MG63 (cell line): ENCODE results near the gene ZNF556. TPM values are rescaled to one million over a fixed set of nuclear protein-coding genes. Genes with fewer than 3 reads are reported as not detected.
"Not testable (repeated sequence)": the region's sequence is repeated elsewhere in the genome, so short reads cannot be mapped to it uniquely, and the experiment has no call there.

ENCODE experiments used
- DNase-seq: peaks from one replicate; pipeline ENCODE4 v3.0.0-alpha.2; 2020
- H3K27me3 ChIP-seq: fragments of 250-450 bp; sonication (Bioruptor Pico); 2 replicates; pipeline ENCODE4 v1.5.1; 2020; ENCODE audit warnings: mild to moderate bottlenecking, moderate library complexity
- H3K36me3 ChIP-seq: fragments of 250-450 bp; sonication (Bioruptor Pico); 2 replicates; pipeline ENCODE4 v1.5.1; 2020; ENCODE audit warnings: mild to moderate bottlenecking, moderate library complexity
- H3K4me3 ChIP-seq: fragments of 250-450 bp; sonication (Bioruptor Pico); 2 replicates; pipeline ENCODE4 v1.5.1; 2020; ENCODE audit warnings: mild to moderate bottlenecking, moderate library complexity
- H3K9me3 ChIP-seq: fragments of 250-450 bp; sonication (Bioruptor Pico); 2 replicates; pipeline ENCODE4 v1.5.1; 2020; ENCODE audit warnings: mild to moderate bottlenecking, moderate library complexity
- total RNA-seq: library from RNA; depleted of rRNA; stranded (reverse); fragments of >200 nt; shearing (Covaris generic); gene quantifications from 2 replicates; pipeline ENCODE4 v1.2.3, GENCODE V29; 2014; ENCODE audit warnings: low replicate concordance

ZNF556 gene
- total RNA-seq, 1 experiment from 2014 or later: 0.13 TPM

- no peak for DNase-seq
- Histone ChIP-seq H3K36me3 (peaks cover 12% of the 10 kb centered on the region), H3K9me3 (peaks cover 4% of the 10 kb centered on the region; the same call in 1 of the 2 replicates), H3K4me3 (no peak overlapping the region), H3K27me3 (no peaks in the 10 kb centered on the region)
These were observed 19.6 kb upstream of the ZNF556 start for GRCh38 chr19:2847507-2847906.

- DNase-seq: no peak
- H3K27me3 ChIP-seq: no peaks in the 10 kb centered on the region
- peaks cover 13% of the 10 kb centered on the region for H3K9me3 ChIP-seq
- H3K36me3 ChIP-seq: peaks cover 23% of the 10 kb centered on the region
- H3K4me3 ChIP-seq: no peak overlapping the region
These were observed 18.5 kb upstream of the ZNF556 start for GRCh38 chr19:2848616-2849015.

DNA sequence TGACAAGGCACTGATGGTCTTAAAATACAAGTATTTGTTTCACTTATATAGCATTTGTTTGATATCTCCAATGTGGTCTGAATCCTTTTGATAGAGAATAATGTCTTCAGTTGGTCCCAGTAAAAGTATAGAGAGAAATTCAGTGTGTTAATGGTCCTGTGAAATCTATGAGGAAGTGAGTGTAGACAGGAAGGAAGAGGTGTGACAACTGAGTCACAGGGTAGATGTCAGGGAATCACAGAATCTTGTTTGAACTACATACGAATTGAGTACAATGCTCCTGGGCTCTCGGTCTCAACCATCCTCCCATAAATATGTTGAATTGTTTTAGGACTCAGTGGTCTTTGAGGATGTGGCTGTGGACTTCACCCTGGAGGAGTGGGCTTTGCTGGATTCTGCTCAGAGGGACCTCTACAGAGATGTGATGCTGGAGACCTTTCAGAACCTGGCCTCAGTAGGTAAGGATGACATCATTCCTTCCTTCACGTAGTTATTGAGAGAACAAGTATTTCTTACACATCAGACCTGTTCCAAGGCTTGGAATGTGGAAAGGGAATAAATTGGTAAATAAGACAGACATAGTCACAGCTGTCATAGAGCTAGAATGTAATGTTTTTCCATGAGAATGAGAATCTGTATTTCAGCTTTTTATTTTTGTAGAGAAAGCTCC lies 16.7 kb upstream of the ZNF556 start:
- Histone ChIP-seq H3K4me3 (no peak overlapping the region), H3K9me3 (peaks cover 16% of the 10 kb centered on the region), H3K36me3 (peaks cover 28% of the 10 kb centered on the region), H3K27me3 (no peaks in the 10 kb centered on the region)
- no peak for DNase-seq

DNA sequence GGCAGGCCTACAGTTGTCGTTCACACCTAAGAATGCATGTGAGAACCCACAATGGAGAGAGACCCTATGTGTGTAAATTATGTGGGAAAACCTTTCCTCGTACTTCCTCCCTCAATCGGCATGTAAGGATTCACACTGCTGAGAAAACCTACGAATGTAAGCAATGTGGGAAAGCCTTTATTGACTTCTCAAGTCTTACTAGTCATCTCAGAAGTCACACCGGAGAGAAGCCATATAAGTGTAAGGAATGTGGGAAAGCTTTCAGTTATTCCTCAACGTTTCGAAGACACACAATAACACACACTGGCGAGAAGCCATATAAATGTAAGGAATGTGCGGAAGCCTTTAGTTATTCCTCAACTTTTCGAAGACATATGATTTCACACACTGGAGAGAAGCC lies 14.5 kb upstream of the ZNF556 start:
- no peaks in the 10 kb centered on the region for H3K27me3 ChIP-seq
- peaks cover 20% of the 10 kb centered on the region for H3K9me3 ChIP-seq
- no peak for DNase-seq
- no peak overlapping the region for H3K4me3 ChIP-seq
- H3K36me3 ChIP-seq: peaks cover 28% of the 10 kb centered on the region

- Histone ChIP-seq H3K4me3 (no peak overlapping the region), H3K36me3 (peaks cover 28% of the 10 kb centered on the region), H3K9me3 (peaks cover 20% of the 10 kb centered on the region), H3K27me3 (no peaks in the 10 kb centered on the region)
- DNase-seq: no peak
These were observed 14.0 kb upstream of the ZNF556 start for GRCh38 chr19:2853015-2853606.

GRCh38 chr19:2854849-2855248 lies 12.3 kb upstream of the ZNF556 start:
- Histone ChIP-seq H3K4me3 (no peak overlapping the region), H3K36me3 (peaks cover 28% of the 10 kb centered on the region), H3K9me3 (peaks cover 20% of the 10 kb centered on the region), H3K27me3 (no peaks in the 10 kb centered on the region)
- no peak for DNase-seq

DNA sequence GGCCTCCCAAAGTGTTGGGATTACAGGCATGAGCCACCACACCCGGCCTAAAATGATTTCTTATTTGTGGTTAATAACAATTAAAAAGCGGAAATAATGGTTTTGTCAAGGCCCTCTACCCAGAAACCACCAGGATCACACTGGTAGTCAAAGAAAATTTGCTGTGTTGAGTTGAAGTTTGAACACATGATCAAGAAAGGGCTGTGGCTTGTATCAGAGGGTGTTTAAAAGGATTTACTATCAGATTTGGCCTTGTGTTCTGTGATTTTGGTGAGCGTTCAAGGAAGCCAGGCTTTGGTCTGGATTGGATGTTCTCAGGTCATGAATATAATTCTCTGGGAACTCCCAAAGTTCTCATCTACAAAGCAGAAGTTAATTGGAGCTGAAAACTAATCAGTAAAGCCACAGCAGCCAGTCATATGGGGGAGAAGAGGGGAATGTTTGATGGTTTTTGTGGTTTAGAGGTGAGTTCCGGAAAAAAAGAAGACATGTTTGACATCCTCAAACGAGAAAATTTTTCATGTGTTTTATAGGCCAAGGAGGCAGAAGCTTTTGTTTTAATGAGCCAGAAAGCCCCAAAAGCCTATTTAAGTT lies 10.6 kb upstream of the ZNF556 start:
- no peak overlapping the region for H3K4me3 ChIP-seq
- H3K9me3 ChIP-seq: peaks cover 18% of the 10 kb centered on the region
- DNase-seq: no peak
- no peaks in the 10 kb centered on the region for H3K27me3 ChIP-seq
- H3K36me3 ChIP-seq: peaks cover 24% of the 10 kb centered on the region

GRCh38 chr19:2858864-2859263 lies 8.3 kb upstream of the ZNF556 start:
- DNase-seq: no peak
- Histone ChIP-seq H3K27me3 (no peaks in the 10 kb centered on the region), H3K36me3 (peaks cover 3% of the 10 kb centered on the region; the same call in 1 of the 2 replicates), H3K4me3 (no peak overlapping the region), H3K9me3 (peaks cover 6% of the 10 kb centered on the region; the same call in 1 of the 2 replicates)

- Histone ChIP-seq H3K36me3 (no peaks in the 10 kb centered on the region), H3K4me3 (no peak overlapping the region), H3K27me3 (no peaks in the 10 kb centered on the region), H3K9me3 (no peaks in the 10 kb centered on the region)
- DNase-seq: no peak
These were observed 3.3 kb upstream of the ZNF556 start for GRCh38 chr19:2863816-2864215.

DNA sequence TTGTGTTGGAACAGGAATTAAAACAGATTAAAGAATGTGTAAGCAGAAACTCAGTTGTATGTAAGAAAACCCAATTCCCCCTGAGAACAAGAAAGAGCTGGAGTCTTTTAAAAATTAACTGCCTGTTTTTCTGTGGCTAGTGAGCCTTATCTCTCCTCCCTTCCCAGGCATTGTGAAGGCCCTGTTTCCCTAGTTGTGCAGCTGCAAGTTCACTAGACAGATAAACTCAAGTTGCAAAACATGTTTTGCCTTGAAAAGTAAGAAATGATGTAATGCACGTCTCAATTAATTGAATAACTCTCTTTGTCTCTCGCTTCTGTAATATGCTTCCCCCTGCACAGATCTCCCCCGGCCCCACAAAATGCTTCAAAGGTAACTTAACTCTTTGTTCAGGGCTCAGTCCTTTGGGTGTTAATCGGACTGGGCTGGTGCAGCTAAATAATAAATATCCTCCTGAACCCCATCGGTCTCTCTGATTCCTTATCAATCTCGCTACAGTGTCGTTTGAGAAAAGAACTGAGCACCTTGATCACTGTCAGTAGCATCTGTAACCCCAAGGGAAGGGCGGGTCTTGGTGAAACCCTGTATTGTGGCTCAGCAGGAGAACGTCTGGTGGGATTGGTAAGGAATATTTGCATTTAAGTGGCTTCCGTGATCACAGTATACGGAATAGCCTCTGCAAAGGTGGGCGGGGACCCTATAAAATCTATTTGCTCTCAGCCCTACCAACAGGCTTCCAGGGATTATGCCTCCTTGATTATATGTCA lies 1.6 kb upstream of the ZNF556 start:
- no peaks in the 10 kb centered on the region for H3K36me3 ChIP-seq
- DNase-seq: no peak
- H3K27me3 ChIP-seq: no peaks in the 10 kb centered on the region
- H3K4me3 ChIP-seq: no peak overlapping the region
- H3K9me3 ChIP-seq: no peaks in the 10 kb centered on the region

GRCh38 chr19:2866495-2867024 lies 575 bp upstream of the ZNF556 start:
- H3K9me3 ChIP-seq: no peaks in the 10 kb centered on the region
- DNase-seq: no peak
- H3K36me3 ChIP-seq: no peaks in the 10 kb centered on the region
- H3K4me3 ChIP-seq: no peak overlapping the region
- no peaks in the 10 kb centered on the region for H3K27me3 ChIP-seq

DNA sequence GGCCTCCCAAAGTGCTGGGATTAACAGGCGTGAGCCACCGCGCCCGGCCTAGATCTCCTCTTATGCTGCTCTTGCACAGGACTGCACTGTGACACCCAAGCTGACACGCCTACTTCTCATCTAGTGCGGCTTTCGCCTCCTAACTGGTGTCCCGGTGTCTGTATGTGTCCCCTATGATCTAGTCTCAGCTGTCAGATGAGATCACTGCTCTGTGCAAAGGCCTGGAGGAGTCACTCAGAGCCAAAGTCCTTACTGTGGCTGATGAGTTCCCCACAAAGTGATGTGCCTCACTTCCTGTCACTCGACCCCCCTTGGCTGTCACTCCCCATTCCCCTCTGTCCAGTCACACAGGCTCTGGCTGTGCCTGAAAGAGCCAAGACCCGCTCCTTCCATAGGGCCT lies 2.5 kb downstream of the ZNF556 start:
- Histone ChIP-seq H3K4me3 (no peak overlapping the region), H3K9me3 (no peaks in the 10 kb centered on the region), H3K27me3 (no peaks in the 10 kb centered on the region), H3K36me3 (no peaks in the 10 kb centered on the region)
- no peak for DNase-seq

DNA sequence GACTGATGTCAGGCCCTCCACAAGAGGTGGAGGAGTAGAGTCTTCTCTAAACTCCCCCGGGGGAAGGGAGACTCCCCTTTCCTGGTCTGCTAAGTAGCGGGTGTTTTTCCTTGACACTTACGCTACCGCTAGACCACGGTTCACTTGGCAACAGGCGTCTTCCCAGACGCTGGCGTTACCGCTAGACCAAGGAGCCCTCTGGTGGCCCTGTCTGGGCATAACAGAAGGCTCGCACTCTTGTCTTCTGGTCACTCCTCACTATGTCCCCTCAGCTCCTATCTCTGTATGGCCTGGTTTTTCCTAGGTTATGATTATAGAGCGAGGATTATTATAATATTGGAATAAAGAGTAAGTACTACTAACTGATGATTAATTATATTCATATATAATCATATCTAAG lies 5.0 kb downstream of the ZNF556 start:
- not testable (repeated sequence) for H3K4me3 ChIP-seq, H3K27me3 ChIP-seq, H3K36me3 ChIP-seq, H3K9me3 ChIP-seq, DNase-seq

DNA sequence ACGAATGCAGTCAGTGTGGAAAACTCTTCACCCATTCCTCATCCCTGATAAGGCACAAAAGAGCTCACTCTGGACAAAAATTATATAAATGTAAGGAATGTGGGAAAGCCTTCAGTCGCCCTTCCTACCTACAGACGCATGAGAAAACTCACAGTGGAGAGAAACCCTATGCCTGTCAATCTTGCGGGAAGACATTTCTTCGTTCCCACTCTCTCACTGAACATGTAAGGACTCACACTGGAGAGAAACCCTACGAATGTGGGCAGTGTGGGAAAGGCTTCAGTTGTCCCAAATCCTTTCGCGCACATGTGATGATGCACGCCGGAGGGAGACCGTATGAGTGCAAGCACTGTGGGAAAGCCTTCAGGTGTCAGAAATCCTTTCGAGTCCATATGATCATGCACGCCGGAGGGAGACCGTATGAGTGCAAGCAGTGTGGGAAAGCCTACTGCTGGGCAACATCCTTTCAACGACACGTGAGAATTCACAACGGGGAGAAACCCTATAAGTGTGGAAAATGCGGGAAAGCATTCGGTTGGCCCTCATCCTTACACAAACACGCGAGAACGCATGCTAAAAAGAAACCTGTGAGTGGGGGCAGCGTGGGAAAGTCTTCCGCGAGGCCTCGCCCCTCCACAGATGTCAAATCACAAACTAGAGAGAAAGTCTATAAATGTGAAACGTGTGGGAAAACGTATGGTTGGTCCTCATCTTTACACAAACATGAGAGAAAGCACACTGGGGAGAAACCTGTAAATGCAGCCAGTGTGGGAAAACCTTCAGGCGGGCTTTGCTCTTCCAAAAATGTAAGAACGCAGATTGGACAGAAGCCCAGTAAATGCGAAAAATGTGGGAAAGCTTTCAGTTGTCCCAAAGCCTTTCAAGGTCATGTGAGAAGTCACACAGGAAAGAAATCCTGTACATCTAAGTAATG lies 10.5 kb downstream of the ZNF556 start:
- Histone ChIP-seq H3K9me3 (no peaks in the 10 kb centered on the region; the same call in 1 of the 2 replicates), H3K36me3 (no peaks in the 10 kb centered on the region), H3K4me3 (no peak overlapping the region), H3K27me3 (no peaks in the 10 kb centered on the region)
- no peak for DNase-seq

DNA sequence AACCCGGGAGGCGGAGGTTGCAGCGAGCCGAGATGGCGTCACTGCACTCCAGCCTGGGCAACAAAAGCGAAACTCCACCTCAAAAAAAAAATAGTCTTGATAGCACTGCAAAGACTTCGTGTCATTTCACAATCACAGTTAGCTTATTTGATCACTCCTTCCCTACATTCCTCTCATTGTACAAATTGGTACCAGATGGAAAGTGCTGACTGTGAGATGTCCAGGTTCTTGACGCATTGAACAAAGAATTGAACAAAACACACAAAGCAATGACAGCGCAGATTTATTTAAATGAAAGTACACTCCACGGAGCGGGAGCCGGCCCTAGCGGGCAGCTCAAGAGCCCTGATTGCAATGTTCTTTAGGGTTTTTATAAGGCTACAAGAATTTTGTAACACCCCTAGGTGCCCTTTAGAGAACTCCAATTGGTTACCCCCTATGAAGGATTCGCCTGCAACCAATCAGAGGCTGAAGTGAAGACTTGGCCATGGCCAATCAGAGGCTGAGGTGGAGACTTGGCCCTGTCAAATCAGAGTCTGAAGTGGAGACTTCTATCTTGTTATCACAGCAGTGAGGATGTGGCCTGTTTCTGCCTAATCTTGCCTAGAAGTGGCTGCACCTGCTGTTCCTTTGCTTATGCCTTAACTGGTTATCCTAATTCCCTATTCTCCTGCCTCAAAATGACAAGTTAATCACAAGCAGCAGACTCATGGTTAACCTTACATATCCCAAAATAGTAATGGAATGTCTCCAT lies 16.7 kb downstream of the ZNF556 start:
- no peak for DNase-seq
- Histone ChIP-seq H3K9me3 (no peaks in the 10 kb centered on the region), H3K4me3 (no peak overlapping the region), H3K36me3 (no peaks in the 10 kb centered on the region), H3K27me3 (no peaks in the 10 kb centered on the region)
